HL-60 (cell line): ENCODE measurements around the gene ZNF689.

Source experiments
- DNase-seq, 2 experiments: peaks; one replicate each; pipeline ENCODE4 v3.0.0-alpha.2; 2010 to 2020; ENCODE audit warnings: low read depth in 1 of 2, low spot score in 1 of 2
- H3K27ac ChIP-seq: fragments of 250-450 bp; sonication (Bioruptor Pico); replicated peaks from 2 replicates; pipeline ENCODE4 v1.5.1; 2020; ENCODE audit warnings: mild to moderate bottlenecking, moderate library complexity
- H3K27me3 ChIP-seq: fragments of 250-450 bp; sonication (Bioruptor Pico); 2 replicates; pipeline ENCODE4 v1.5.1; 2021; ENCODE audit warnings: mild to moderate bottlenecking, moderate library complexity; ENCODE audit not compliant: insufficient read depth, poor library complexity, severe bottlenecking
- H3K4me3 ChIP-seq: replicated peaks from 2 replicates; pipeline ENCODE4 v1.5.1; 2011; ENCODE audit warnings: mild to moderate bottlenecking, control low read depth, low read length; ENCODE audit not compliant: insufficient read depth
- GABPA ChIP-seq: IDR thresholded peaks from 2 replicates; pipeline ENCODE4 v1.6.1; 2012; ENCODE audit warnings: low read depth
- POLR2AphosphoS5 ChIP-seq: IDR thresholded peaks from 2 replicates; pipeline ENCODE4 v1.6.1; 2012; ENCODE audit warnings: low read depth
- SPI1 ChIP-seq: IDR thresholded peaks from 2 replicates; pipeline ENCODE4 v1.6.1; 2012; ENCODE audit warnings: low read depth, mild to moderate bottlenecking, borderline replicate concordance
- TF ChIP-seq, protein P1 (sequence below): IDR thresholded peaks from 2 replicates; pipeline ENCODE4 v1.6.1; 2012; ENCODE audit warnings: low read depth; ENCODE audit not compliant: insufficient replicate concordance
- TF ChIP-seq, protein P2 (sequence below): IDR thresholded peaks from one replicate; pipeline ENCODE4 v1.5.1; 2011; ENCODE audit warnings: low read length, control low read depth, inconsistent platforms; ENCODE audit not compliant: insufficient read depth

ZNF689 gene

DNA sequence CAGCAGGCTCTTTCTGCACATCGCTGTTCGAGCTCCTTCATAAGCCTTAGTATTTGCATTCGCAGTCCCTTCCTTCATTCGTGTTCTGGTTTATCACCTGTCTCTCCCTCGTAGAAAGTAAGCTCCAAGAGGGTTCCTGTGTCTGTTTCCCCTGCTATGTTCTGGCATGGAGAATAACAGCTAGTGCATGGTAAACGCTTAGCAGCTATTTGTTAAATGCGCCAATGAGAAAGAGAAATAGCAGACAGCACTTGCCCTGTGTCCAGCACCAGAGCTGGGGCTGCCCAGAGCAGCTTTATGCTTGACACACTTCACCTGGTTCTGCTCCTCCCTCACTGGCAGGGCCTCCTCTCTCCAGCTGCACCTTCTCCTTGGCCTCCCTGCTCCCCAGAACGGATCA, 44.2 kb downstream of the ZNF689 start:
- Histone ChIP-seq H3K27me3 (no peaks in the 10 kb centered on the region), H3K4me3 (no peak overlapping the region), H3K27ac (no peak overlapping the region)
- no peak for TF ChIP-seq GABPA
- TF ChIP-seq, protein P1, sequence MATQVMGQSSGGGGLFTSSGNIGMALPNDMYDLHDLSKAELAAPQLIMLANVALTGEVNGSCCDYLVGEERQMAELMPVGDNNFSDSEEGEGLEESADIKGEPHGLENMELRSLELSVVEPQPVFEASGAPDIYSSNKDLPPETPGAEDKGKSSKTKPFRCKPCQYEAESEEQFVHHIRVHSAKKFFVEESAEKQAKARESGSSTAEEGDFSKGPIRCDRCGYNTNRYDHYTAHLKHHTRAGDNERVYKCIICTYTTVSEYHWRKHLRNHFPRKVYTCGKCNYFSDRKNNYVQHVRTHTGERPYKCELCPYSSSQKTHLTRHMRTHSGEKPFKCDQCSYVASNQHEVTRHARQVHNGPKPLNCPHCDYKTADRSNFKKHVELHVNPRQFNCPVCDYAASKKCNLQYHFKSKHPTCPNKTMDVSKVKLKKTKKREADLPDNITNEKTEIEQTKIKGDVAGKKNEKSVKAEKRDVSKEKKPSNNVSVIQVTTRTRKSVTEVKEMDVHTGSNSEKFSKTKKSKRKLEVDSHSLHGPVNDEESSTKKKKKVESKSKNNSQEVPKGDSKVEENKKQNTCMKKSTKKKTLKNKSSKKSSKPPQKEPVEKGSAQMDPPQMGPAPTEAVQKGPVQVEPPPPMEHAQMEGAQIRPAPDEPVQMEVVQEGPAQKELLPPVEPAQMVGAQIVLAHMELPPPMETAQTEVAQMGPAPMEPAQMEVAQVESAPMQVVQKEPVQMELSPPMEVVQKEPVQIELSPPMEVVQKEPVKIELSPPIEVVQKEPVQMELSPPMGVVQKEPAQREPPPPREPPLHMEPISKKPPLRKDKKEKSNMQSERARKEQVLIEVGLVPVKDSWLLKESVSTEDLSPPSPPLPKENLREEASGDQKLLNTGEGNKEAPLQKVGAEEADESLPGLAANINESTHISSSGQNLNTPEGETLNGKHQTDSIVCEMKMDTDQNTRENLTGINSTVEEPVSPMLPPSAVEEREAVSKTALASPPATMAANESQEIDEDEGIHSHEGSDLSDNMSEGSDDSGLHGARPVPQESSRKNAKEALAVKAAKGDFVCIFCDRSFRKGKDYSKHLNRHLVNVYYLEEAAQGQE: no peak
- TF ChIP-seq POLR2AphosphoS5: no peak
- no peak for TF ChIP-seq SPI1
- TF ChIP-seq, protein P2, sequence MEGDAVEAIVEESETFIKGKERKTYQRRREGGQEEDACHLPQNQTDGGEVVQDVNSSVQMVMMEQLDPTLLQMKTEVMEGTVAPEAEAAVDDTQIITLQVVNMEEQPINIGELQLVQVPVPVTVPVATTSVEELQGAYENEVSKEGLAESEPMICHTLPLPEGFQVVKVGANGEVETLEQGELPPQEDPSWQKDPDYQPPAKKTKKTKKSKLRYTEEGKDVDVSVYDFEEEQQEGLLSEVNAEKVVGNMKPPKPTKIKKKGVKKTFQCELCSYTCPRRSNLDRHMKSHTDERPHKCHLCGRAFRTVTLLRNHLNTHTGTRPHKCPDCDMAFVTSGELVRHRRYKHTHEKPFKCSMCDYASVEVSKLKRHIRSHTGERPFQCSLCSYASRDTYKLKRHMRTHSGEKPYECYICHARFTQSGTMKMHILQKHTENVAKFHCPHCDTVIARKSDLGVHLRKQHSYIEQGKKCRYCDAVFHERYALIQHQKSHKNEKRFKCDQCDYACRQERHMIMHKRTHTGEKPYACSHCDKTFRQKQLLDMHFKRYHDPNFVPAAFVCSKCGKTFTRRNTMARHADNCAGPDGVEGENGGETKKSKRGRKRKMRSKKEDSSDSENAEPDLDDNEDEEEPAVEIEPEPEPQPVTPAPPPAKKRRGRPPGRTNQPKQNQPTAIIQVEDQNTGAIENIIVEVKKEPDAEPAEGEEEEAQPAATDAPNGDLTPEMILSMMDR: no peak
- no peak for DNase-seq

DNA sequence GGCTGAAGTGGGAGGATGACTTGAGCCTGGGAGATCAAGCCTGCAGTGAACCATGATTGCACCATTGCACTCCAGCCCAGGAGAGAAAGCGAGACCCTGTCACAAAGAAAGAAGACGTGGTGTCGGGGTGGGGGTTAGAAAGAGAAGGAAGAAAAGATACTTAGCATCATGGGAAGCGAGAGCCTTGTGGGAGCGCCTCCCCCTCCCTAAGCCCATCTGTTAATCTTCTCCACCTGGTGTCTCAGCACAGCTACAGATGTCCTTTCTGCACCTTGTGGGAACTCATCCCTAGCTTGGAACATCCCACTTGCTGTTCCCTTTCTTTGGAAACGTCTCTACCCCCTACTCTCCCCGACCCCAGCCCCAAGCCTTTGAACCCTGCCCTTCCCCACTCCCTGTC, 44.7 kb downstream of the ZNF689 start:
- no peak for DNase-seq
- H3K27me3 ChIP-seq: no peaks in the 10 kb centered on the region
- TF ChIP-seq, protein P1: no peak
- TF ChIP-seq, protein P2: no peak
- TF ChIP-seq POLR2AphosphoS5 (no peak), GABPA (no peak), SPI1 (no peak)

DNA sequence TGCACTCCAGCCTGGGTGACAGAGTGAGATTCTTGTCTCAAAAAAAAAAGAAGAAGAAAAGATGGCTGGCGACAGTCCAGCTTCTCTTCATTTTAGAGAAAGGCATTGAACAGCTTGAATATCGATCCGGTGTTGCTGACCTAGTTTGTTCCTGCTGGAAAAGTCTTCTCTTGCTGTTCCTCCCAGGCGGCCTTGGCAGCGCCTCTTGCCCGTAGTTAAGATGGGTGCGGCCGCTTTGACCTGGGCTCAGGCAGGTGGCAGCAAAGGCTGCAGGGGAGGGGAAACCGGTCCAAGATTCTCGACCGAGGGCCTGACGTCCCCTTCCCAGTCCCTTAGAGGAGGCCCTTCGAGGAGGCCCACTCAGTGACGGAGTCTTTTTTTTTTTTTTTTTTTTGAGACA, 48.2 kb downstream of the ZNF689 start:
- TF ChIP-seq, protein P1: no peak
- no peak for TF ChIP-seq SPI1
- TF ChIP-seq GABPA: no peak
- TF ChIP-seq, protein P2: no peak
- TF ChIP-seq POLR2AphosphoS5: no peak
- no peak for DNase-seq
- Histone ChIP-seq H3K4me3 (no peak overlapping the region), H3K27ac (no peak overlapping the region), H3K27me3 (no peaks in the 10 kb centered on the region)

More for the DNA sequence above, 44.7 kb downstream of the ZNF689 start:
- Histone ChIP-seq H3K4me3 (no peak overlapping the region), H3K27ac (no peak overlapping the region)
